OCI-LY7 (cell line): ENCODE measurements around the gene MECR. TPM values are rescaled to one million over a fixed set of nuclear protein-coding genes. Genes with fewer than 3 reads are reported as not detected.

Experiments
- BruUV-seq: library from RNA; stranded (reverse); fragments of 400-500 nt; replicated peaks from 2 replicates; lab custom pipeline; 2021; lab: Mats Ljungman, UMichigan
- CTCF ChIA-PET: fragments of 300-600 bp; sonication (Branson Sonifier 250); formaldehyde crosslinking; loops from one replicate; lab custom pipeline; 2022; ENCODE audit warnings: antibody characterized with exemption; ENCODE audit not compliant: unreplicated experiment; lab: Charles Lee
- POLR2A ChIA-PET: fragments of 300-600 bp; sonication (Branson Sonifier 250); formaldehyde crosslinking; loops from one replicate; lab custom pipeline; 2022; ENCODE audit warnings: antibody characterized with exemption; lab: Charles Lee
- DNase-seq: peaks from one replicate; pipeline ENCODE4 v3.0.0-alpha.2; 2015; ENCODE audit warnings: low spot score
- H2AFZ ChIP-seq: fragments of 200-600 bp; sonication (generic), shearing (Covaris generic); 2 replicates; pipeline ENCODE4 v1.6.1; 2014; ENCODE audit warnings: mild to moderate bottlenecking, antibody characterized with exemption, low read length, moderate library complexity
- H3K27ac ChIP-seq: fragments of 200-600 bp; sonication (generic); 2 replicates; pipeline ENCODE4 v1.5.1; 2014; ENCODE audit warnings: mixed run types, low read depth, mild to moderate bottlenecking, moderate library complexity, low read length, inconsistent platforms; ENCODE audit not compliant: poor library complexity, severe bottlenecking
- H3K36me3 ChIP-seq: fragments of 200-600 bp; sonication (generic); 2 replicates; pipeline ENCODE4 v1.6.1; 2014; ENCODE audit warnings: mild to moderate bottlenecking, antibody characterized with exemption, low read length, moderate library complexity, mixed read lengths; ENCODE audit not compliant: insufficient read depth
- H3K4me1 ChIP-seq: fragments of 200-600 bp; sonication (generic); 2 replicates; pipeline ENCODE4 v1.5.1; 2014; ENCODE audit warnings: mild to moderate bottlenecking, low read length; ENCODE audit not compliant: insufficient read depth, poor library complexity, severe bottlenecking
- H3K4me2 ChIP-seq: fragments of 200-600 bp; sonication (generic); 2 replicates; pipeline ENCODE4 v1.6.1; 2014; ENCODE audit warnings: mild to moderate bottlenecking, low read length
- H3K4me3 ChIP-seq: fragments of 200-600 bp; sonication (generic); 2 replicates; pipeline ENCODE4 v1.5.1; 2014; ENCODE audit warnings: mild to moderate bottlenecking, low read depth, low read length; ENCODE audit not compliant: poor library complexity, severe bottlenecking
- H3K79me2 ChIP-seq: fragments of 200-600 bp; sonication (generic); 2 replicates; pipeline ENCODE4 v1.6.1; 2016; ENCODE audit warnings: low read depth, mild to moderate bottlenecking, low read length, moderate library complexity, mixed read lengths; ENCODE audit not compliant: insufficient read depth
- H3K9me2 ChIP-seq: fragments of 200-600 bp; sonication (generic); 2 replicates; pipeline ENCODE4 v1.6.1; 2016; ENCODE audit warnings: mild to moderate bottlenecking, low read length, mixed read lengths; ENCODE audit not compliant: insufficient read depth
- H3K9me3 ChIP-seq: fragments of 200-600 bp; sonication (generic); 2 replicates; pipeline ENCODE4 v1.6.1; 2014; ENCODE audit warnings: mild to moderate bottlenecking, mixed run types, low read length, mixed read lengths
- H4K20me1 ChIP-seq: fragments of 200-600 bp; sonication (generic); 2 replicates; pipeline ENCODE4 v1.6.1; 2014; ENCODE audit warnings: mild to moderate bottlenecking, antibody characterized with exemption, low read length, moderate library complexity, mixed read lengths; ENCODE audit not compliant: insufficient read depth
- EZH2phosphoT487 ChIP-seq: fragments of 200-600 bp; sonication (generic); IDR thresholded peaks from 2 replicates; pipeline ENCODE4 v1.6.1; 2018; ENCODE audit warnings: low read depth, borderline replicate concordance, mild to moderate bottlenecking, mixed run types, antibody characterized with exemption, low read length, moderate library complexity, mixed read lengths
- intact Hi-C: fragments of 100-400 bp; cut with micrococcal nuclease; formaldehyde crosslinking; loops from one replicate; pipeline ENCODE4 v1.10.0; 2022; ENCODE audit not compliant: unreplicated experiment
- total RNA-seq, 2 experiments: library from RNA; depleted of rRNA in 1 of 2; stranded (reverse); fragments of >200 nt in 1 of 2; shearing (Covaris generic) in 1 of 2; gene quantifications; 2 replicates each; pipeline ENCODE4 v1.2.3, GENCODE V29; 2014 to 2022
- TF ChIP-seq, protein P1 (sequence below): fragments of 200-600 bp; sonication (generic); conservative IDR thresholded peaks from 2 replicates; pipeline ENCODE4 v1.5.1; 2014; ENCODE audit warnings: mild to moderate bottlenecking, antibody characterized with exemption, low read length, moderate library complexity, mixed read lengths

MECR gene
- total RNA-seq, 2 experiments from 2014 or later: 33.3 to 33.5 TPM

DNA sequence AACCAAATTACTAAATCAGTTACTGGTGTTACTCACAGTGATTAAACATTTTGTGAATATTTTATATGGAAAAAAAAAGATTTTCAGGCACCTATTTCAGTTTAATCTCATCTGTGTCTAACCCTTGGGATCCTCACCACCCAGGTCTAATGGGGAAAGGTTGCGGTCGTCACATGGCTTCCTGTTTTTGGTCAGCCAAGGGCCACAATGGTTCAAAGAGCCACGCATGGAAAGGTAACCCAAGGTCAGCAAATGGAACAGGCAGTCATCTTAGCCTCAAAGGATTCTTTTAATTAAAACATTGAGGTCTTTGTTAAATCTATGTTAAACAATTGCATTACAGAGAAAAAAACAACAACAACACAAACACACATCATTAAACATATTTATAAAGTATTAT lies 71.0 kb downstream of the MECR start:
- intact Hi-C loops: no loop called here
- Histone ChIP-seq H3K9me3 (no peaks in the 10 kb centered on the region), H3K36me3 (peaks cover 96% of the 10 kb centered on the region), H3K9me2 (no peaks in the 10 kb centered on the region), H3K4me1 (no peaks in the 10 kb centered on the region), H4K20me1 (peaks cover 31% of the 10 kb centered on the region; the same call in 1 of the 2 replicates), H3K4me2 (no peak overlapping the region), H3K4me3 (no peak overlapping the region), H2AFZ (no peak overlapping the region), H3K27ac (no peak overlapping the region), H3K79me2 (peaks cover 53% of the 10 kb centered on the region)
- ChIA-PET CTCF (no interaction called here), POLR2A (interaction anchor here (0.6 to 1.3 kb wide), 4 partner anchors 10 to 243 kb away, joined by 3 to 4 read pairs (median 4); partner anchors contain the start of gene SRSF4)
- TF ChIP-seq EZH2phosphoT487: no peak
- TF ChIP-seq, protein P1, sequence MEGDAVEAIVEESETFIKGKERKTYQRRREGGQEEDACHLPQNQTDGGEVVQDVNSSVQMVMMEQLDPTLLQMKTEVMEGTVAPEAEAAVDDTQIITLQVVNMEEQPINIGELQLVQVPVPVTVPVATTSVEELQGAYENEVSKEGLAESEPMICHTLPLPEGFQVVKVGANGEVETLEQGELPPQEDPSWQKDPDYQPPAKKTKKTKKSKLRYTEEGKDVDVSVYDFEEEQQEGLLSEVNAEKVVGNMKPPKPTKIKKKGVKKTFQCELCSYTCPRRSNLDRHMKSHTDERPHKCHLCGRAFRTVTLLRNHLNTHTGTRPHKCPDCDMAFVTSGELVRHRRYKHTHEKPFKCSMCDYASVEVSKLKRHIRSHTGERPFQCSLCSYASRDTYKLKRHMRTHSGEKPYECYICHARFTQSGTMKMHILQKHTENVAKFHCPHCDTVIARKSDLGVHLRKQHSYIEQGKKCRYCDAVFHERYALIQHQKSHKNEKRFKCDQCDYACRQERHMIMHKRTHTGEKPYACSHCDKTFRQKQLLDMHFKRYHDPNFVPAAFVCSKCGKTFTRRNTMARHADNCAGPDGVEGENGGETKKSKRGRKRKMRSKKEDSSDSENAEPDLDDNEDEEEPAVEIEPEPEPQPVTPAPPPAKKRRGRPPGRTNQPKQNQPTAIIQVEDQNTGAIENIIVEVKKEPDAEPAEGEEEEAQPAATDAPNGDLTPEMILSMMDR: no peak
- DNase-seq: no peak
- BruUV-seq: no TSS peak

DNA sequence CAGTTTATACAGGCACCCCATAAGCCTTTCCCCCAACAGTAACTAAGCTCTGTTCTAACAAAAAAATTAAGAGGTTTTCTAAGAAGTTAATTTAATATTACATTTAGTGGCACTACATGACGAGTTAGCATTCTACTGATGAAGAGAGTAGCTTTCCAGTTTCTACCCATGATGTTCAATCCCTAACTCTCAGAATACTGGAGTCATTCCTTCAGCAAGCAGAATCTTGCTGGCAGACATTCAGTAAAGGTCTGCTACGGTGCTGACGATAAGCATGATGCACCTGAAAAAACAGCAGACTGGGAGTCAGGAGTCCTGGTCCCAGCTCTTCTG lies 73.5 kb downstream of the MECR start:
- POLR2A ChIA-PET: interaction anchor here (0.6 to 1.1 kb wide), 2 partner anchors 16 to 20 kb away, joined by 3 read pairs; no protein-coding TSS in a partner anchor
- no peak overlapping the region for H3K4me3 ChIP-seq
- H3K79me2 ChIP-seq: peaks cover 28% of the 10 kb centered on the region; the same call in 1 of the 2 replicates

More for the DNA sequence above, 73.5 kb downstream of the MECR start:
- H3K4me1 ChIP-seq: no peaks in the 10 kb centered on the region
- H3K36me3 ChIP-seq: peaks cover 96% of the 10 kb centered on the region
- 0 out of 2 replicates have a peak, but pooled peaks cover 11% of the 10 kb centered on the region for H4K20me1 ChIP-seq
- H3K9me2 ChIP-seq: no peaks in the 10 kb centered on the region
- no peaks in the 10 kb centered on the region for H3K9me3 ChIP-seq
- no peak overlapping the region for H3K27ac ChIP-seq
- TF ChIP-seq, protein P1: no peak
- TF ChIP-seq EZH2phosphoT487: no peak
- CTCF ChIA-PET: no interaction called here
- no peak overlapping the region for H2AFZ ChIP-seq
- DNase-seq: no peak
- no TSS peak for BruUV-seq
- H3K4me2 ChIP-seq: no peak overlapping the region
- intact Hi-C loops: no loop called here
